Endothelial cell (in vitro differentiated cells): ENCODE data around the gene EIF2A. TPM values are rescaled to one million over a fixed set of nuclear protein-coding genes. Genes with fewer than 3 reads are reported as not detected.

Source experiments
- DNase-seq: peaks from one replicate; pipeline ENCODE4 v3.0.0; 2021; ENCODE audit warnings: low spot score
- H3K27ac Mint-ChIP-seq: one replicate; pipeline ENCODE4 v1.8.0; 2021; ENCODE audit warnings: mixed read lengths, inconsistent platforms; ENCODE audit not compliant: unreplicated experiment
- H3K27me3 Mint-ChIP-seq: one replicate; pipeline ENCODE4 v1.8.0; 2021; ENCODE audit warnings: mild to moderate bottlenecking, moderate library complexity, mixed read lengths, inconsistent platforms; ENCODE audit not compliant: unreplicated experiment
- H3K36me3 Mint-ChIP-seq: one replicate; pipeline ENCODE4 v1.8.0; 2021; ENCODE audit warnings: mild to moderate bottlenecking, low read depth, mixed read lengths, inconsistent platforms; ENCODE audit not compliant: unreplicated experiment
- H3K4me1 Mint-ChIP-seq: one replicate; pipeline ENCODE4 v1.8.0; 2021; ENCODE audit warnings: mild to moderate bottlenecking, mixed read lengths, inconsistent platforms; ENCODE audit not compliant: unreplicated experiment
- H3K4me3 Mint-ChIP-seq: one replicate; pipeline ENCODE4 v1.8.0; 2021; ENCODE audit warnings: mild to moderate bottlenecking, mixed read lengths, inconsistent platforms; ENCODE audit not compliant: unreplicated experiment
- H3K9me3 Mint-ChIP-seq: one replicate; pipeline ENCODE4 v1.8.0; 2021; ENCODE audit warnings: mixed read lengths, inconsistent platforms; ENCODE audit not compliant: unreplicated experiment
- CTCF ChIP-seq: fragments of 200-600 bp; sonication (generic); IDR thresholded peaks from one replicate; pipeline ENCODE4 v1.5.0; 2021; ENCODE audit warnings: antibody characterized with exemption; ENCODE audit not compliant: unreplicated experiment
- total RNA-seq: library from RNA; stranded (reverse); fragmentation: NEBNext Ultra II Directional; extraction: Animal tissue kit (Norgen Biotek cat#: 25700); gene quantifications from one replicate; pipeline ENCODE4 v1.2.1, GENCODE V29; 2021; ENCODE audit not compliant: unreplicated experiment

EIF2A gene
- total RNA-seq, 1 donor from 2014 or later = 68.8 TPM

GRCh38 chr3:150607267-150608065 is 60.9 kb downstream of the EIF2A start:
- Mint-ChIP-seq H3K27ac (no peak overlapping the region), H3K4me3 (no peak overlapping the region), H3K27me3 (peaks cover 4% of the 10 kb centered on the region), H3K36me3 (no peaks in the 10 kb centered on the region), H3K4me1 (peaks cover 30% of the 10 kb centered on the region), H3K9me3 (no peaks in the 10 kb centered on the region)
- TF ChIP-seq CTCF = no peak
- no peak for DNase-seq

- Mint-ChIP-seq H3K27me3 (no peaks in the 10 kb centered on the region), H3K9me3 (no peaks in the 10 kb centered on the region), H3K4me3 (no peak overlapping the region), H3K4me1 (peaks cover 31% of the 10 kb centered on the region), H3K36me3 (peaks cover 5% of the 10 kb centered on the region), H3K27ac (no peak overlapping the region)
- no peak for DNase-seq
- TF ChIP-seq CTCF = no peak
These were observed 63.4 kb downstream of the EIF2A start for GRCh38 chr3:150609988-150610387.

GRCh38 chr3:150610785-150611184 is 64.2 kb downstream of the EIF2A start:
- Mint-ChIP-seq H3K9me3 (no peaks in the 10 kb centered on the region), H3K36me3 (peaks cover 5% of the 10 kb centered on the region), H3K4me3 (no peak overlapping the region)

GRCh38 chr3:150611666-150612065 is 65.1 kb downstream of the EIF2A start:
- H3K27ac Mint-ChIP-seq = no peak overlapping the region
- H3K4me1 Mint-ChIP-seq = peaks cover 26% of the 10 kb centered on the region
- DNase-seq = no peak
- TF ChIP-seq CTCF = no peak
- H3K36me3 Mint-ChIP-seq = peaks cover 7% of the 10 kb centered on the region
- no peaks in the 10 kb centered on the region for H3K9me3 Mint-ChIP-seq
- H3K27me3 Mint-ChIP-seq = no peaks in the 10 kb centered on the region
- no peak overlapping the region for H3K4me3 Mint-ChIP-seq

More at GRCh38 chr3:150610785-150611184, 64.2 kb downstream of the EIF2A start:
- Mint-ChIP-seq H3K27me3 (no peaks in the 10 kb centered on the region), H3K27ac (no peak overlapping the region), H3K4me1 (peaks cover 27% of the 10 kb centered on the region)
- no peak for DNase-seq
- no peak for TF ChIP-seq CTCF

- Mint-ChIP-seq H3K27ac (no peak overlapping the region), H3K4me3 (no peak overlapping the region), H3K9me3 (no peaks in the 10 kb centered on the region), H3K36me3 (peaks cover 12% of the 10 kb centered on the region), H3K4me1 (peaks cover 23% of the 10 kb centered on the region), H3K27me3 (no peaks in the 10 kb centered on the region)
- no peak for DNase-seq
- no peak for TF ChIP-seq CTCF
These were observed 65.9 kb downstream of the EIF2A start for GRCh38 chr3:150612494-150612893.
